MCF 10A (cell line): Measurements from ENCODE around the gene PIK3R5. TPM values are rescaled to one million over a fixed set of nuclear protein-coding genes. Genes with fewer than 3 reads are reported as not detected.

Source experiments
- BruUV-seq: library from RNA; stranded (reverse); fragments of 400-500 nt; replicated peaks from 2 replicates; lab custom pipeline; 2021; lab: Mats Ljungman, UMichigan
- CTCF ChIA-PET: fragments of 300-600 bp; sonication (Branson Sonifier 250); formaldehyde crosslinking; extraction: SDS; loops from one replicate; lab custom pipeline; 2021; ENCODE audit warnings: antibody characterized with exemption, inconsistent platforms; lab: Yijun Ruan, JAX
- POLR2A ChIA-PET: fragments of 300-600, 350-650 bp; sonication (Branson Sonifier 250); formaldehyde crosslinking; extraction: SDS; loops from one replicate; lab custom pipeline; 2020; ENCODE audit warnings: antibody characterized with exemption, inconsistent platforms; lab: Yijun Ruan, JAX
- DNase-seq: peaks from one replicate; pipeline ENCODE4 v3.0.0-alpha.2; 2018; ENCODE audit not compliant: unreplicated experiment
- H3K27ac Mint-ChIP-seq: one replicate; pipeline ENCODE4 v1.8.0; 2022; ENCODE audit warnings: mild to moderate bottlenecking, low read depth, mixed read lengths; ENCODE audit not compliant: unreplicated experiment
- H3K27me3 Mint-ChIP-seq: one replicate; pipeline ENCODE4 v1.8.0; 2022; ENCODE audit warnings: mixed read lengths; ENCODE audit not compliant: insufficient read depth, unreplicated experiment
- H3K36me3 Mint-ChIP-seq: one replicate; pipeline ENCODE4 v1.8.0; 2022; ENCODE audit warnings: mild to moderate bottlenecking, moderate library complexity, mixed read lengths; ENCODE audit not compliant: insufficient read depth, unreplicated experiment
- H3K4me1 Mint-ChIP-seq: one replicate; pipeline ENCODE4 v1.8.0; 2022; ENCODE audit warnings: mixed read lengths; ENCODE audit not compliant: insufficient read depth, unreplicated experiment
- H3K4me3 Mint-ChIP-seq: one replicate; pipeline ENCODE4 v1.8.0; 2022; ENCODE audit warnings: mild to moderate bottlenecking, moderate library complexity, mixed read lengths; ENCODE audit not compliant: unreplicated experiment
- H3K9me3 Mint-ChIP-seq: one replicate; pipeline ENCODE4 v1.8.0; 2022; ENCODE audit warnings: mixed read lengths; ENCODE audit not compliant: unreplicated experiment
- intact Hi-C: fragments of 100-400 bp; cut with micrococcal nuclease; formaldehyde crosslinking; loops from 2 replicates; pipeline ENCODE4 v1.14.1; 2022
- total RNA-seq: library from RNA; stranded (reverse); gene quantifications from 2 replicates; pipeline ENCODE4 v1.2.3, GENCODE V29; 2022
- TF ChIP-seq, protein P1 (sequence below): fragments of 200-600 bp; IDR thresholded peaks from one replicate; pipeline ENCODE4 v1.8.0; 2022; ENCODE audit warnings: antibody characterized with exemption, mild to moderate bottlenecking; ENCODE audit not compliant: unreplicated experiment

PIK3R5 gene
- total RNA-seq, 1 experiment from 2014 or later: not detected

DNA sequence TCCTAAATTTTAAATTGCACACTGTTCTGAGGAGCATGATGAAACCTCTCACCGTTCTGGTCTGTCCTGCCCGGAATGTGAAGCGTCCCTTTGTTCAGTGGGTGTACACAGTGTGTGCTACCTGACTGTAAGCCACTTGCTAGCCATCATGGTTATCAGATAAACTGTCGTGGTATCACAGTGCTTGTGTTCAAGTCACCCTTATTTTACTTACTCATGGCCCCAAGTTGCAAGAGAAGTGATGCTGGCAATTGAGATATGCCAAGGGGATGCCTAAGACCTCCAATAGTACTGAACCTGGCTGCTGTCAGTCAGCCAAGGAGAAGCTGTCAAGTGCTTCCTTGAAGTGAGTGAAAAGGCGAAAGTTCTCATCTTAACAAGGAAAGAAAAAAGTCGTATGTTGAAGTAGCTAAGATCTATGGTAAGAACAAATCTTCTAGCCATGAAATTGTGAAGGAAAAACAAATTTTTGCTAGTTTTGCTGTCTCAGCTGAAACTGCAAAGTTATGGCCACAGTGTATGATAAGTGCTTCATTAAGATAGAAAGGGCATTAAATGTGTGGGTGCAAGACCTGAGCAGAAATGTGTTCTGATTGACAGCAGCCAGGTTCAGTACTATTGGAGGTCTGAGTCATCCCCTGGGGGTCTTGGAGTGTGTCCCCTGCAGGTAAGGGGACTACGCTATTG lies 103.9 kb downstream of the PIK3R5 start:
- no peaks in the 10 kb centered on the region for H3K36me3 Mint-ChIP-seq
- peaks cover 5% of the 10 kb centered on the region for H3K27me3 Mint-ChIP-seq
- no peak overlapping the region for H3K27ac Mint-ChIP-seq
- no peak for DNase-seq
- TF ChIP-seq, protein P1, sequence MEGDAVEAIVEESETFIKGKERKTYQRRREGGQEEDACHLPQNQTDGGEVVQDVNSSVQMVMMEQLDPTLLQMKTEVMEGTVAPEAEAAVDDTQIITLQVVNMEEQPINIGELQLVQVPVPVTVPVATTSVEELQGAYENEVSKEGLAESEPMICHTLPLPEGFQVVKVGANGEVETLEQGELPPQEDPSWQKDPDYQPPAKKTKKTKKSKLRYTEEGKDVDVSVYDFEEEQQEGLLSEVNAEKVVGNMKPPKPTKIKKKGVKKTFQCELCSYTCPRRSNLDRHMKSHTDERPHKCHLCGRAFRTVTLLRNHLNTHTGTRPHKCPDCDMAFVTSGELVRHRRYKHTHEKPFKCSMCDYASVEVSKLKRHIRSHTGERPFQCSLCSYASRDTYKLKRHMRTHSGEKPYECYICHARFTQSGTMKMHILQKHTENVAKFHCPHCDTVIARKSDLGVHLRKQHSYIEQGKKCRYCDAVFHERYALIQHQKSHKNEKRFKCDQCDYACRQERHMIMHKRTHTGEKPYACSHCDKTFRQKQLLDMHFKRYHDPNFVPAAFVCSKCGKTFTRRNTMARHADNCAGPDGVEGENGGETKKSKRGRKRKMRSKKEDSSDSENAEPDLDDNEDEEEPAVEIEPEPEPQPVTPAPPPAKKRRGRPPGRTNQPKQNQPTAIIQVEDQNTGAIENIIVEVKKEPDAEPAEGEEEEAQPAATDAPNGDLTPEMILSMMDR: no peak
- no peaks in the 10 kb centered on the region for H3K9me3 Mint-ChIP-seq
- BruUV-seq: no TSS peak
- ChIA-PET POLR2A (interaction anchor here (0.9 kb wide), 1 partner anchor 11 kb away, joined by 3 read pairs; no protein-coding TSS in a partner anchor), CTCF (interaction anchor here (0.6 to 0.7 kb wide), 2 partner anchors 55 to 100 kb away, joined by 3 read pairs; no protein-coding TSS in a partner anchor)
- no peaks in the 10 kb centered on the region for H3K4me1 Mint-ChIP-seq
- intact Hi-C loops: no loop called here
- H3K4me3 Mint-ChIP-seq: no peak overlapping the region

DNA sequence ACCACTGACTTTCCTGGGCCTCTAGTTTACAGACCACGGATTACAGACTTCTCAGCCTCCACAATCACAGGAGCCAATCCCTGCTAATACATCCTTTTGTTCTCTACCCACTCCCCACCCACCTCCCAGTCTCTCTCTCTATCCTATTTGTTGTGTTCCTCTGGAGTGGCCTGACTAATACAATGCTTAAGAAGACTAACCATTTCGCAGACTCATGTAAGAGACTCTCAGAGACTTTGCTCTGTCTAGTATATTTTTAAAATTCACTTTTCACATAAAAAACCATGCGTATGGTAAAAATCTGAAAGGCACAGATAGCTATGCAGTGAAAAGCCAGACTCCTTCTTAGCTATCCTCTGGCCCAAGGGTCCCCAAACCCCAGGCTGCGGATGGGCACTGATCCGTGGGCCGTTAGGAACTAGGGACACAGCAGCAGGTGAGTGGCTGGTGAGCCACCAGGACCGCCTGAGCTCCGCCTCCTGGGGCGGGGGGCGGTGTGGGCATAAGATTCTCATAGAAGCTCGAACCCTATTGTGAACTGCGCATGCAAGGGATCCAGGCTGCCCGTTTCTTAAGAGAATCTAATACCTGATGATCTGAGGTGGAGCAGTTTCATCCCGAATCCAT lies 105.6 kb downstream of the PIK3R5 start:
- H3K9me3 Mint-ChIP-seq: no peaks in the 10 kb centered on the region
- H3K27me3 Mint-ChIP-seq: no peaks in the 10 kb centered on the region
- ChIA-PET POLR2A (no interaction called here), CTCF (interaction anchor here (1.0 kb wide), 1 partner anchor 52 kb away, joined by 4 read pairs; no protein-coding TSS in a partner anchor)
- no peak overlapping the region for H3K27ac Mint-ChIP-seq
- H3K36me3 Mint-ChIP-seq: no peaks in the 10 kb centered on the region
- no peak overlapping the region for H3K4me3 Mint-ChIP-seq
- no peaks in the 10 kb centered on the region for H3K4me1 Mint-ChIP-seq
- TF ChIP-seq, protein P1: no peak
- DNase-seq: no peak
- no TSS peak for BruUV-seq
- intact Hi-C loops: no loop called here

DNA sequence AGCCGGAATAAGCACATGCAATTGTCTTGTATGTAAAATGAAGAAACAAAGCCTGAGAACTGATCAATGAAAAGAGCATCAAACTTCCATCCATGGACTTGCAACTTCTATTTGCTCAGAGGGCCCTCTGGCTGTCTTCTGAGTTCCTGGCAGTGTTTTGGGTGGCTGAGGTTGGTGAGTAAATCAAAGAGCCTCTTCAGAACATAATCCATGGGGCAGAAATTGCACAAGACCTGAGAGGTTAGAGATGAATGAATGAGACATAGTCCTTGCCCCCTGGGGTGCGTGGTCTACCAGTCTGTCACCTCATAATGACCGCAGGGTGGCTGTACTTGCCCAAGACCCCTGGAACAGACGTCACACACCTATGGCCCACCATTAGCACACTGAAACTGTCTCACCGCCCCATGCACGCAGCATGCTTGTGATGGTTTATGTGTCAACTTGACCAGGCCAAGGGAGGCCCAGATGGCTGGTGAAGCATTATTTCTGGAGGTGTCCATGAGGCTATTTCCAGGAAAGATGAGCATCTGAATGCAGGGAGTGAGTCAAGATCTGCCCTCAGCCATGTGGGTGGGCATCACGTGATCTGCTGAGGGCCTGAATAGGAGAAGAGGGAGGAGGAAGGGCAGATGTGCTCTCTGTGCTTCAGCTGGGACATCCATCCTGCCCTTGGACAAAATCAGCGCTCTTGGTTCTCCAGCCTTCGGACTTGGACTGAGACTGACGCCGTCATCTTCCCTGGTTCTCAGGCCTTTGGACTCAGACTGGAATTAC lies 106.3 kb downstream of the PIK3R5 start:
- CTCF ChIA-PET: no interaction called here

More for the DNA sequence above, 106.3 kb downstream of the PIK3R5 start:
- TF ChIP-seq, protein P1: no peak
- no peaks in the 10 kb centered on the region for H3K27me3 Mint-ChIP-seq
- no peak overlapping the region for H3K27ac Mint-ChIP-seq
- peak; percentile 47 for DNase-seq
- H3K4me3 Mint-ChIP-seq: no peak overlapping the region
- no TSS peak for BruUV-seq
- intact Hi-C loops: no loop called here
- H3K9me3 Mint-ChIP-seq: no peaks in the 10 kb centered on the region
- H3K4me1 Mint-ChIP-seq: no peaks in the 10 kb centered on the region
- POLR2A ChIA-PET: no interaction called here
- H3K36me3 Mint-ChIP-seq: no peaks in the 10 kb centered on the region
